WTC11 (cell line): Measurements from ENCODE around the gene PSME2. TPM values are rescaled to one million over a fixed set of nuclear protein-coding genes. Genes with fewer than 3 reads are reported as not detected.
A peak's percentile ranks its signal among the peaks of the same experiment; 100 is the strongest.

ENCODE experiments used
- CREB1 ChIP-seq: sonication (generic); formaldehyde crosslinking; IDR thresholded peaks from 2 replicates; pipeline ENCODE4 v1.8.0; 2023; ENCODE audit warnings: mild to moderate bottlenecking, missing genetic modification reagents
- GRHL2 ChIP-seq: fragments of 250-450 bp; sonication (Bioruptor Pico); IDR thresholded peaks from 2 replicates; pipeline ENCODE4 v1.8.0; 2022; ENCODE audit warnings: mild to moderate bottlenecking, moderate library complexity; ENCODE audit not compliant: insufficient replicate concordance, severe bottlenecking
- NFYB ChIP-seq: sonication (generic); formaldehyde crosslinking; conservative IDR thresholded peaks from 2 replicates; pipeline ENCODE4 v1.8.0; 2022; ENCODE audit warnings: low read depth, missing genetic modification reagents
- NR1H2 ChIP-seq: sonication (generic); formaldehyde crosslinking; IDR thresholded peaks from 2 replicates; pipeline ENCODE4 v1.9.0; 2021; ENCODE audit warnings: mild to moderate bottlenecking, moderate library complexity, missing genetic modification reagents
- NR3C1 ChIP-seq: sonication (generic); formaldehyde crosslinking; conservative IDR thresholded peaks from 2 replicates; pipeline ENCODE4 v1.8.1; 2023; ENCODE audit warnings: low read depth, mild to moderate bottlenecking, missing genetic modification reagents
- OVOL2 ChIP-seq: fragments of 250-450 bp; sonication (Bioruptor Pico); IDR thresholded peaks from 2 replicates; pipeline ENCODE4 v1.9.0; 2021; ENCODE audit warnings: mild to moderate bottlenecking, borderline replicate concordance
- RORB ChIP-seq: fragments of 250-450 bp; sonication (Bioruptor Pico); IDR thresholded peaks from 2 replicates; pipeline ENCODE4 v1.9.0; 2021; ENCODE audit warnings: mild to moderate bottlenecking
- SMAD3 ChIP-seq: sonication (generic); formaldehyde crosslinking; IDR thresholded peaks from 2 replicates; pipeline ENCODE4 v1.8.0; 2022; ENCODE audit warnings: missing genetic modification reagents, mild to moderate bottlenecking, borderline replicate concordance
- SMAD4 ChIP-seq: sonication (generic); formaldehyde crosslinking; IDR thresholded peaks from 2 replicates; pipeline ENCODE4 v1.8.0; 2022; ENCODE audit warnings: mild to moderate bottlenecking, missing genetic modification reagents
- TEAD4 ChIP-seq: sonication (generic); formaldehyde crosslinking; IDR thresholded peaks from 2 replicates; pipeline ENCODE4 v1.8.0; 2022; ENCODE audit warnings: mild to moderate bottlenecking, missing genetic modification reagents
- ZNF121 ChIP-seq: sonication (generic); formaldehyde crosslinking; IDR thresholded peaks from 2 replicates; pipeline ENCODE4 v1.8.0; 2023; ENCODE audit warnings: missing genetic modification reagents
- ZNF219 ChIP-seq: sonication (generic); formaldehyde crosslinking; IDR thresholded peaks from 2 replicates; pipeline ENCODE4 v1.8.0; 2023; ENCODE audit warnings: missing genetic modification reagents, mild to moderate bottlenecking, borderline replicate concordance
- ZNF317 ChIP-seq: sonication (generic); formaldehyde crosslinking; IDR thresholded peaks from 2 replicates; pipeline ENCODE4 v1.8.1; 2023; ENCODE audit warnings: low read depth, mild to moderate bottlenecking, moderate library complexity, missing genetic modification reagents, borderline replicate concordance
- ZNF416 ChIP-seq: fragments of 250-450 bp; sonication (Bioruptor Pico); IDR thresholded peaks from 2 replicates; pipeline ENCODE4 v1.9.0; 2021; ENCODE audit warnings: mild to moderate bottlenecking, inconsistent platforms
- total RNA-seq: library from RNA; stranded (reverse); gene quantifications from 3 replicates; pipeline ENCODE4 v1.2.3, GENCODE V29; 2021
- TF ChIP-seq, protein P1 (sequence below): sonication (generic); formaldehyde crosslinking; IDR thresholded peaks from 2 replicates; pipeline ENCODE4 v1.8.0; 2023; ENCODE audit warnings: mild to moderate bottlenecking, missing genetic modification reagents
- TF ChIP-seq, protein P2 (sequence below): fragments of 250-450 bp; sonication (Bioruptor Pico); IDR thresholded peaks from 2 replicates; pipeline ENCODE4 v1.9.0; 2021; ENCODE audit warnings: mild to moderate bottlenecking
- TF ChIP-seq, protein P3 (sequence below): sonication (generic); formaldehyde crosslinking; IDR thresholded peaks from 2 replicates; pipeline ENCODE4 v1.8.0; 2022; ENCODE audit warnings: mild to moderate bottlenecking, missing genetic modification reagents
- TF ChIP-seq, protein P4 (sequence below): fragments of 250-450 bp; sonication (Bioruptor Pico); conservative IDR thresholded peaks from 2 replicates; pipeline ENCODE4 v1.9.0; 2021; ENCODE audit warnings: mild to moderate bottlenecking
- TF ChIP-seq, protein P5 (sequence below): sonication (generic); formaldehyde crosslinking; IDR thresholded peaks from 2 replicates; pipeline ENCODE4 v1.8.0; 2022; ENCODE audit warnings: missing genetic modification reagents
- TF ChIP-seq, protein P6 (sequence below): sonication (generic); formaldehyde crosslinking; IDR thresholded peaks from 2 replicates; pipeline ENCODE4 v1.8.1; 2022; ENCODE audit warnings: missing genetic modification reagents, borderline replicate concordance
- TF ChIP-seq, protein P7 (sequence below): sonication (generic); formaldehyde crosslinking; IDR thresholded peaks from 2 replicates; pipeline ENCODE4 v1.8.1; 2023; ENCODE audit warnings: mild to moderate bottlenecking, missing genetic modification reagents
- TF ChIP-seq, protein P8 (sequence below): sonication (generic); formaldehyde crosslinking; IDR thresholded peaks from 2 replicates; pipeline ENCODE4 v1.8.0; 2022; ENCODE audit warnings: mild to moderate bottlenecking, missing genetic modification reagents

The PSME2 gene
- total RNA-seq, 1 experiment from 2014 or later, result 103 TPM

DNA sequence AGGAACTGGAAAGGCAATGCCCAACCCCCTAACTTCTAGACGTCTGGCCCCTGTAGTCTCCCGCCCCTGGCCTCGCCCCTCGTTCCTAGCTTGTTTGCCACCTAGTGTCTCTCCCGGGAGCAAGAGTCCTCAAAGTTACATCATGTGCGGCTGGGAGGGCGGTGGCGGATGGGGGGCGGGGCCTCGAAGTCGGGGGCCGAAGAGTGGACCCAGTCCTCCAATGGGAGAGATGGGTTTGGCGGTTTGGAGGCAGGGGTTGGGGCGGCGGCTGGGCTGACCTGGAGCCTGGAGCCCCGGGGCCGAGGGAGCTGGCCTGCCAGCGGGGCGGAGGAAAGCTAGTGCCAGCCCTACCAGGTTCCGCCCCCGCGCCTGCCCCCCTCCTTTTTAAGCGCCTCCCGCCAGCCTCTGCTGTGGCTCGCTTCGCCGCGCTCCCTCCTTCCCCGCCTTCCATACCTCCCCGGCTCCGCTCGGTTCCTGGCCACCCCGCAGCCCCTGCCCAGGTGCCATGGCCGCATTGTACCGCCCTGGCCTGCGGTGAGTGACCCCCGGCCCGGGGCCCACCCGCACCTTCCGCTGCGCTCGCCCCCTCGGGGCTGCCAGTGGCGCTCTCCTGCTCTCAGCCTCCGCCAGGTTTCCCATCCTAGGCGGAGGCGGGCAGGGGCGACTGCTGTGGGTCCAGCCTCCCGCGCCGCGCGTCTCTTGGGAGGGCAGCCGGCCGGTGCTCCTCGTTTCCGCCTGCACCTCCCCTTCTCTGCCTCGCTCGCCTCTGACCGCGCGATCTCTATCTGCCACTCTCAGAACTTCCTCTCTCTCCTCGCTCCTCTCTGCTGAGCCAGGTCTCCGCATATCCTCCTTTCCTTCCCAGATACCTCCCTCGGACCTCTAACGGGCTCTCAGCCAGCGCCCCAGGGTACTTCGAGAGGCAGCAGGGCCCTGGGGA is 52.2 kb downstream of the PSME2 start, which contains the start of gene PCK2 (continued):
- TF ChIP-seq NR1H2 (CRISPR knock-in tag) (no peak), CREB1 (CRISPR knock-in tag) (no peak), ZNF317 (CRISPR knock-in tag) (no peak), SMAD3 (CRISPR knock-in tag) (no peak), OVOL2 (CRISPR knock-in tag) (no peak), NFYB (CRISPR knock-in tag) (peak; percentile 29; the same call in 1 of the 2 replicates), ZNF416 (CRISPR knock-in tag) (peak; percentile 82), NR3C1 (CRISPR knock-in tag) (0 out of 2 replicates have a peak, but pooled peaks have one; percentile 70), ZNF121 (CRISPR knock-in tag) (no peak), GRHL2 (CRISPR knock-in tag) (no peak), TEAD4 (CRISPR knock-in tag) (peak; percentile 25; the same call in 1 of the 2 replicates), RORB (CRISPR knock-in tag) (no peak), SMAD4 (CRISPR knock-in tag) (0 out of 2 replicates have a peak, but pooled peaks have one; percentile 57), ZNF219 (no peak)
- TF ChIP-seq, protein P1, sequence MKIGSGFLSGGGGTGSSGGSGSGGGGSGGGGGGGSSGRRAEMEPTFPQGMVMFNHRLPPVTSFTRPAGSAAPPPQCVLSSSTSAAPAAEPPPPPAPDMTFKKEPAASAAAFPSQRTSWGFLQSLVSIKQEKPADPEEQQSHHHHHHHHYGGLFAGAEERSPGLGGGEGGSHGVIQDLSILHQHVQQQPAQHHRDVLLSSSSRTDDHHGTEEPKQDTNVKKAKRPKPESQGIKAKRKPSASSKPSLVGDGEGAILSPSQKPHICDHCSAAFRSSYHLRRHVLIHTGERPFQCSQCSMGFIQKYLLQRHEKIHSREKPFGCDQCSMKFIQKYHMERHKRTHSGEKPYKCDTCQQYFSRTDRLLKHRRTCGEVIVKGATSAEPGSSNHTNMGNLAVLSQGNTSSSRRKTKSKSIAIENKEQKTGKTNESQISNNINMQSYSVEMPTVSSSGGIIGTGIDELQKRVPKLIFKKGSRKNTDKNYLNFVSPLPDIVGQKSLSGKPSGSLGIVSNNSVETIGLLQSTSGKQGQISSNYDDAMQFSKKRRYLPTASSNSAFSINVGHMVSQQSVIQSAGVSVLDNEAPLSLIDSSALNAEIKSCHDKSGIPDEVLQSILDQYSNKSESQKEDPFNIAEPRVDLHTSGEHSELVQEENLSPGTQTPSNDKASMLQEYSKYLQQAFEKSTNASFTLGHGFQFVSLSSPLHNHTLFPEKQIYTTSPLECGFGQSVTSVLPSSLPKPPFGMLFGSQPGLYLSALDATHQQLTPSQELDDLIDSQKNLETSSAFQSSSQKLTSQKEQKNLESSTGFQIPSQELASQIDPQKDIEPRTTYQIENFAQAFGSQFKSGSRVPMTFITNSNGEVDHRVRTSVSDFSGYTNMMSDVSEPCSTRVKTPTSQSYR (CRISPR knock-in tag), result peak; percentile 43; the same call in 1 of the 2 replicates
- TF ChIP-seq, protein P2, sequence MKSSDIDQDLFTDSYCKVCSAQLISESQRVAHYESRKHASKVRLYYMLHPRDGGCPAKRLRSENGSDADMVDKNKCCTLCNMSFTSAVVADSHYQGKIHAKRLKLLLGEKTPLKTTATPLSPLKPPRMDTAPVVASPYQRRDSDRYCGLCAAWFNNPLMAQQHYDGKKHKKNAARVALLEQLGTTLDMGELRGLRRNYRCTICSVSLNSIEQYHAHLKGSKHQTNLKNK, result no peak
- TF ChIP-seq, protein P3, sequence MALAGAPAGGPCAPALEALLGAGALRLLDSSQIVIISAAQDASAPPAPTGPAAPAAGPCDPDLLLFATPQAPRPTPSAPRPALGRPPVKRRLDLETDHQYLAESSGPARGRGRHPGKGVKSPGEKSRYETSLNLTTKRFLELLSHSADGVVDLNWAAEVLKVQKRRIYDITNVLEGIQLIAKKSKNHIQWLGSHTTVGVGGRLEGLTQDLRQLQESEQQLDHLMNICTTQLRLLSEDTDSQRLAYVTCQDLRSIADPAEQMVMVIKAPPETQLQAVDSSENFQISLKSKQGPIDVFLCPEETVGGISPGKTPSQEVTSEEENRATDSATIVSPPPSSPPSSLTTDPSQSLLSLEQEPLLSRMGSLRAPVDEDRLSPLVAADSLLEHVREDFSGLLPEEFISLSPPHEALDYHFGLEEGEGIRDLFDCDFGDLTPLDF, result peak; percentile 65; the same call in 1 of the 2 replicates
- TF ChIP-seq, protein P4, sequence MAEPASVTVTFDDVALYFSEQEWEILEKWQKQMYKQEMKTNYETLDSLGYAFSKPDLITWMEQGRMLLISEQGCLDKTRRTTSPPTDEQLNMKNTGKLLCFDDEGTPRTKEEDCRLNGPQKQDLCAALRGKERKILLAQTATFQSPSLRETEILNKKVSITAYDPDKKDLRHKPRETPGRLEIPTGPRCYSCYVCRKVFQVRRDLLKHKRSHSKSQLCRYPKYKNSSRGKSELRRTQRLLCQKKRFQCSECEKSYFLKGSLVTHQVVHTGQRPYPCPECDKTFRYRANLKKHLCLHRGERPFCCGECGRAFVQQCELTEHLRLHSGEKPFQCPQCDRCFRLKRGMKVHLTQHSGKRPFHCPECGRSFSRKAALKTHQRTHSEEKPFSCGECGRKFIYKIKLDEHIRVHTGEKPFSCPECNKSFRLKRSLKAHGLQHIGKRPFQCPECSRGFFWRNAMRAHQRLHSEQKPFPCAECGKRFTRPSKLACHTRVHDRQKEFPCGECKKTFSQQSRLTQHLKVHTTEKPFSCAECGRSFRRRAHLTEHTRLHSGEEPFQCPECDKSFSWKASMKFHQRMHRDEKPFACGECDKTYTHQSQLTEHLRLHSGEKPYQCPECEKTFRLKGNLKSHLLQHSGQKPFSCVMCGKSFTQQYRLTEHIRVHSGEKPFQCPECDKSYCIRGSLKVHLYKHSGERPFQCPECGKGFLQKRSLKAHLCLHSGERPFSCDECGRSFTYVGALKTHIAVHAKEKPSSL (CRISPR knock-in tag), result no peak
- TF ChIP-seq, protein P5, sequence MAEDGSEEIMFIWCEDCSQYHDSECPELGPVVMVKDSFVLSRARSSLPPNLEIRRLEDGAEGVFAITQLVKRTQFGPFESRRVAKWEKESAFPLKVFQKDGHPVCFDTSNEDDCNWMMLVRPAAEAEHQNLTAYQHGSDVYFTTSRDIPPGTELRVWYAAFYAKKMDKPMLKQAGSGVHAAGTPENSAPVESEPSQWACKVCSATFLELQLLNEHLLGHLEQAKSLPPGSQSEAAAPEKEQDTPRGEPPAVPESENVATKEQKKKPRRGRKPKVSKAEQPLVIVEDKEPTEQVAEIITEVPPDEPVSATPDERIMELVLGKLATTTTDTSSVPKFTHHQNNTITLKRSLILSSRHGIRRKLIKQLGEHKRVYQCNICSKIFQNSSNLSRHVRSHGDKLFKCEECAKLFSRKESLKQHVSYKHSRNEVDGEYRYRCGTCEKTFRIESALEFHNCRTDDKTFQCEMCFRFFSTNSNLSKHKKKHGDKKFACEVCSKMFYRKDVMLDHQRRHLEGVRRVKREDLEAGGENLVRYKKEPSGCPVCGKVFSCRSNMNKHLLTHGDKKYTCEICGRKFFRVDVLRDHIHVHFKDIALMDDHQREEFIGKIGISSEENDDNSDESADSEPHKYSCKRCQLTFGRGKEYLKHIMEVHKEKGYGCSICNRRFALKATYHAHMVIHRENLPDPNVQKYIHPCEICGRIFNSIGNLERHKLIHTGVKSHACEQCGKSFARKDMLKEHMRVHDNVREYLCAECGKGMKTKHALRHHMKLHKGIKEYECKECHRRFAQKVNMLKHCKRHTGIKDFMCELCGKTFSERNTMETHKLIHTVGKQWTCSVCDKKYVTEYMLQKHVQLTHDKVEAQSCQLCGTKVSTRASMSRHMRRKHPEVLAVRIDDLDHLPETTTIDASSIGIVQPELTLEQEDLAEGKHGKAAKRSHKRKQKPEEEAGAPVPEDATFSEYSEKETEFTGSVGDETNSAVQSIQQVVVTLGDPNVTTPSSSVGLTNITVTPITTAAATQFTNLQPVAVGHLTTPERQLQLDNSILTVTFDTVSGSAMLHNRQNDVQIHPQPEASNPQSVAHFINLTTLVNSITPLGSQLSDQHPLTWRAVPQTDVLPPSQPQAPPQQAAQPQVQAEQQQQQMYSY, result peak; percentile 85; the same call in 1 of the 2 replicates
- TF ChIP-seq, protein P6, sequence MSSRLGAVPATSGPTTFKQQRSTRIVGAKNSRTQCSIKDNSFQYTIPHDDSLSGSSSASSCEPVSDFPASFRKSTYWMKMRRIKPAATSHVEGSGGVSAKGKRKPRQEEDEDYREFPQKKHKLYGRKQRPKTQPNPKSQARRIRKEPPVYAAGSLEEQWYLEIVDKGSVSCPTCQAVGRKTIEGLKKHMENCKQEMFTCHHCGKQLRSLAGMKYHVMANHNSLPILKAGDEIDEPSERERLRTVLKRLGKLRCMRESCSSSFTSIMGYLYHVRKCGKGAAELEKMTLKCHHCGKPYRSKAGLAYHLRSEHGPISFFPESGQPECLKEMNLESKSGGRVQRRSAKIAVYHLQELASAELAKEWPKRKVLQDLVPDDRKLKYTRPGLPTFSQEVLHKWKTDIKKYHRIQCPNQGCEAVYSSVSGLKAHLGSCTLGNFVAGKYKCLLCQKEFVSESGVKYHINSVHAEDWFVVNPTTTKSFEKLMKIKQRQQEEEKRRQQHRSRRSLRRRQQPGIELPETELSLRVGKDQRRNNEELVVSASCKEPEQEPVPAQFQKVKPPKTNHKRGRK (CRISPR knock-in tag), result no peak
- TF ChIP-seq, protein P7, sequence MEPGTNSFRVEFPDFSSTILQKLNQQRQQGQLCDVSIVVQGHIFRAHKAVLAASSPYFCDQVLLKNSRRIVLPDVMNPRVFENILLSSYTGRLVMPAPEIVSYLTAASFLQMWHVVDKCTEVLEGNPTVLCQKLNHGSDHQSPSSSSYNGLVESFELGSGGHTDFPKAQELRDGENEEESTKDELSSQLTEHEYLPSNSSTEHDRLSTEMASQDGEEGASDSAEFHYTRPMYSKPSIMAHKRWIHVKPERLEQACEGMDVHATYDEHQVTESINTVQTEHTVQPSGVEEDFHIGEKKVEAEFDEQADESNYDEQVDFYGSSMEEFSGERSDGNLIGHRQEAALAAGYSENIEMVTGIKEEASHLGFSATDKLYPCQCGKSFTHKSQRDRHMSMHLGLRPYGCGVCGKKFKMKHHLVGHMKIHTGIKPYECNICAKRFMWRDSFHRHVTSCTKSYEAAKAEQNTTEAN (CRISPR knock-in tag), result 0 out of 2 replicates have a peak, but pooled peaks have one; percentile 73
- TF ChIP-seq, protein P8, sequence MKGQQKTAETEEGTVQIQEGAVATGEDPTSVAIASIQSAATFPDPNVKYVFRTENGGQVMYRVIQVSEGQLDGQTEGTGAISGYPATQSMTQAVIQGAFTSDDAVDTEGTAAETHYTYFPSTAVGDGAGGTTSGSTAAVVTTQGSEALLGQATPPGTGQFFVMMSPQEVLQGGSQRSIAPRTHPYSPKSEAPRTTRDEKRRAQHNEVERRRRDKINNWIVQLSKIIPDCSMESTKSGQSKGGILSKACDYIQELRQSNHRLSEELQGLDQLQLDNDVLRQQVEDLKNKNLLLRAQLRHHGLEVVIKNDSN (CRISPR knock-in tag), result no peak
